Measurements from ENCODE around the gene FASTKD2.

Gene FASTKD2

GRCh38 chr2:206764673-206765241 lies 649 bp upstream of the FASTKD2 start:
- peaks cover 3% of the 10 kb centered on the region for H3K4me1 ChIP-seq (ENCODE audit: control insufficient read depth, insufficient read depth, low read length)
- H3K4me3 ChIP-seq (ENCODE audit: low read length): peak overlapping the region; percentile 72
- H3K27ac ChIP-seq (ENCODE audit: low read depth, low read length): peak overlapping the region; percentile 86
- no peaks in the 10 kb centered on the region for H3K27me3 ChIP-seq (ENCODE audit: control insufficient read depth, insufficient read depth, low read length)
- H3K36me3 ChIP-seq (ENCODE audit: control insufficient read depth, insufficient read depth, low read length): no peaks in the 10 kb centered on the region
- peak overlapping the region; percentile 54 for H3K9ac ChIP-seq (ENCODE audit: low read length)

- Histone ChIP-seq H3K27me3 (ENCODE audit: control insufficient read depth, insufficient read depth, low read length) (no peaks in the 10 kb centered on the region), H3K27ac (ENCODE audit: low read depth, low read length) (peak overlapping the region; percentile 86), H3K9ac (ENCODE audit: low read length) (peak overlapping the region; percentile 79), H3K36me3 (ENCODE audit: control insufficient read depth, insufficient read depth, low read length) (peaks cover 2% of the 10 kb centered on the region), H3K4me3 (ENCODE audit: low read length) (peak overlapping the region; percentile 72), H3K4me1 (ENCODE audit: control insufficient read depth, insufficient read depth, low read length) (peaks cover 3% of the 10 kb centered on the region)
Observed at GRCh38 chr2:206766057-206766930, 888 bp downstream of the FASTKD2 start.

GRCh38 chr2:206774871-206775270 lies 9.5 kb downstream of the FASTKD2 start:
- Histone ChIP-seq H3K27me3 (ENCODE audit: control insufficient read depth, insufficient read depth, low read length) (no peaks in the 10 kb centered on the region), H3K4me3 (ENCODE audit: low read length) (no peak overlapping the region), H3K36me3 (ENCODE audit: control insufficient read depth, insufficient read depth, low read length) (peaks cover 4% of the 10 kb centered on the region), H3K9ac (ENCODE audit: low read length) (no peak overlapping the region), H3K27ac (ENCODE audit: low read depth, low read length) (no peak overlapping the region), H3K4me1 (ENCODE audit: control insufficient read depth, insufficient read depth, low read length) (no peaks in the 10 kb centered on the region)

DNA sequence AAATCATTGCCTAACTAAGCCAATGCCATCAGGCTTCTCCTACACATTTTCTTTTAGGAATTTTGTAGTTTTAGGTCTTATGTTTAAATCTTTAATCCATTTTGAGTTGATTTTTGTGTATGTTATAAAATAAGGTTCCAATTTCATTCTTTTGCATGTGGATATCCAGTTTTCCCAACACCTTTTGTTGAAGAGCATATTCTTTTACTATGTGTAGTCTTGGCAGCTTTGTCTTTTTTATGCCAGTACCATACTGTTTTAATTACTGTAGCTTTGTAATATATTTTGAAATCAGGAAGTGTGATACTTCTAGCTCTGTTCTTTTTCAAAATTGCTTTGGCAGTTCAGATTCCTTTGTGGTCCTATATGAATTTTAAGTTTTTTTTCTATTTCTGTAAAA lies 11.0 kb downstream of the FASTKD2 start:
- Histone ChIP-seq H3K27ac (ENCODE audit: low read depth, low read length) (no peak overlapping the region), H3K36me3 (ENCODE audit: control insufficient read depth, insufficient read depth, low read length) (peaks cover 3% of the 10 kb centered on the region)

GRCh38 chr2:206780671-206781070 lies 15.3 kb downstream of the FASTKD2 start:
- Histone ChIP-seq H3K27ac (ENCODE audit: low read depth, low read length) (no peak overlapping the region), H3K36me3 (ENCODE audit: control insufficient read depth, insufficient read depth, low read length) (peaks cover 11% of the 10 kb centered on the region), H3K4me3 (ENCODE audit: low read length) (no peak overlapping the region), H3K27me3 (ENCODE audit: control insufficient read depth, insufficient read depth, low read length) (no peaks in the 10 kb centered on the region), H3K9ac (ENCODE audit: low read length) (no peak overlapping the region), H3K4me1 (ENCODE audit: control insufficient read depth, insufficient read depth, low read length) (no peaks in the 10 kb centered on the region)

More for the DNA sequence above, 11.0 kb downstream of the FASTKD2 start:
- H3K4me1 ChIP-seq (ENCODE audit: control insufficient read depth, insufficient read depth, low read length): no peaks in the 10 kb centered on the region
- H3K27me3 ChIP-seq (ENCODE audit: control insufficient read depth, insufficient read depth, low read length): no peaks in the 10 kb centered on the region
- no peak overlapping the region for H3K4me3 ChIP-seq (ENCODE audit: low read length)
- H3K9ac ChIP-seq (ENCODE audit: low read length): no peak overlapping the region

DNA sequence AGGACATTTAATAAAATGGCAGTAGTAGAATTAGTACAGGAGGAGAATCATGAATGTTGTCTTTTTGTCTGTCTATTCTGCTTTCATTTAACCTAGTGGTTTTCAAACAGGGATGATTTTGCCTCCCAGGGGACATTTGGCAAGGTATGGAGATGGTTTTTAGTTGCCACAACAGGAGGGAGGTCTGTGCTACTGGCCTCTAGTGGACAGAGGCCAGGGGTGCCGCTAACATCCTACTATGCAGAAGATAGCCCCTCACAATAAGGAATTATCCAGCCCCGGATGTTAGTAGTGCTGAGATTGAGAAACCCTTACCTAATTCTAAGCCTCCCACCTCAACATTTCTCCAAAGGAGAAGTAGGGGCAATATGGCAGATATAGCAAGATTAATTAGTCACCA lies 18.3 kb downstream of the FASTKD2 start:
- Histone ChIP-seq H3K9ac (ENCODE audit: low read length) (no peak overlapping the region), H3K36me3 (ENCODE audit: control insufficient read depth, insufficient read depth, low read length) (peaks cover 22% of the 10 kb centered on the region)

GRCh38 chr2:206784559-206785353 lies 19.4 kb downstream of the FASTKD2 start:
- Histone ChIP-seq H3K27ac (ENCODE audit: low read depth, low read length) (no peak overlapping the region), H3K4me3 (ENCODE audit: low read length) (no peak overlapping the region), H3K36me3 (ENCODE audit: control insufficient read depth, insufficient read depth, low read length) (peaks cover 25% of the 10 kb centered on the region)

More for the DNA sequence above, 18.3 kb downstream of the FASTKD2 start:
- Histone ChIP-seq H3K27ac (ENCODE audit: low read depth, low read length) (no peak overlapping the region), H3K4me1 (ENCODE audit: control insufficient read depth, insufficient read depth, low read length) (no peaks in the 10 kb centered on the region), H3K27me3 (ENCODE audit: control insufficient read depth, insufficient read depth, low read length) (no peaks in the 10 kb centered on the region), H3K4me3 (ENCODE audit: low read length) (no peak overlapping the region)

DNA sequence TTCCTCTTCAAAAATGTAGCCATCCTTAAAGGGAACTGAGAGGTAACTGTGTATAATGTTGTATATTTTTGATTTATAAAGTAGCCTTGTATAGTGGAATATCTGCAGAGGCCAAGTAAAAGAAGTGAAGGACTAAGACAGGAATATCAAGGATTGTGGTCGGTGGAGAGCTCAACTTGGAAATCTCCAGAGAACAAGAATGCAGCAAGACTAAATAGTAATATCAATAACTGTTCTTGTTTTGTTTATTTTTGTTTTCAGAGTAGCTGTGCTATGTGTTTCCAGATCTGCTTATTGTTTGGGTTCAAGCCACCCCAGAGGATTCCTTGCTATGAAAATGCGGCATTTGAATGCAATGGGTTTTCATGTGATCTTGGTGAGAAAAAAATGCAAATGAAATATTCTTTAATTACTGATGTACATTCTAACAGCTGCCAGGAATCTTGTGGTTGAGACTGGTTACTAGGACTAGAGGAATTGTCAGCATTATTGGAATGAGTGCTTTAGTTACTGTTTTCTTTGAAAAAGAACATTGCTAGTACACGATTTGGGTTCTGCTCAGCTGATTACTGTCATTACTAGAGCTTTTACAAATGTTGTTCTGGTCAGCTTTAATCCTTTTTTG lies 25.0 kb downstream of the FASTKD2 start:
- Histone ChIP-seq H3K27me3 (ENCODE audit: control insufficient read depth, insufficient read depth, low read length) (no peaks in the 10 kb centered on the region), H3K4me1 (ENCODE audit: control insufficient read depth, insufficient read depth, low read length) (no peaks in the 10 kb centered on the region), H3K27ac (ENCODE audit: low read depth, low read length) (no peak overlapping the region), H3K36me3 (ENCODE audit: control insufficient read depth, insufficient read depth, low read length) (peaks cover 25% of the 10 kb centered on the region), H3K4me3 (ENCODE audit: low read length) (no peak overlapping the region), H3K9ac (ENCODE audit: low read length) (no peak overlapping the region)

More at GRCh38 chr2:206784559-206785353, 19.4 kb downstream of the FASTKD2 start:
- Histone ChIP-seq H3K9ac (ENCODE audit: low read length) (no peak overlapping the region), H3K4me1 (ENCODE audit: control insufficient read depth, insufficient read depth, low read length) (no peaks in the 10 kb centered on the region), H3K27me3 (ENCODE audit: control insufficient read depth, insufficient read depth, low read length) (no peaks in the 10 kb centered on the region)

GRCh38 chr2:206792645-206793044 lies 27.2 kb downstream of the FASTKD2 start:
- Histone ChIP-seq H3K27ac (ENCODE audit: low read depth, low read length) (no peak overlapping the region), H3K4me1 (ENCODE audit: control insufficient read depth, insufficient read depth, low read length) (no peaks in the 10 kb centered on the region), H3K36me3 (ENCODE audit: control insufficient read depth, insufficient read depth, low read length) (peaks cover 19% of the 10 kb centered on the region), H3K4me3 (ENCODE audit: low read length) (no peak overlapping the region), H3K27me3 (ENCODE audit: control insufficient read depth, insufficient read depth, low read length) (no peaks in the 10 kb centered on the region), H3K9ac (ENCODE audit: low read length) (no peak overlapping the region)

- no peak overlapping the region for H3K4me3 ChIP-seq (ENCODE audit: low read length)
- no peak overlapping the region for H3K27ac ChIP-seq (ENCODE audit: low read depth, low read length)
- H3K4me1 ChIP-seq (ENCODE audit: control insufficient read depth, insufficient read depth, low read length): peaks cover 11% of the 10 kb centered on the region
- H3K27me3 ChIP-seq (ENCODE audit: control insufficient read depth, insufficient read depth, low read length): no peaks in the 10 kb centered on the region
- no peak overlapping the region for H3K9ac ChIP-seq (ENCODE audit: low read length)
- peaks cover 2% of the 10 kb centered on the region for H3K36me3 ChIP-seq (ENCODE audit: control insufficient read depth, insufficient read depth, low read length)
Observed at GRCh38 chr2:206797376-206797775, 32.0 kb downstream of the FASTKD2 start.

GRCh38 chr2:206798000-206798399 lies 32.6 kb downstream of the FASTKD2 start:
- peaks cover 11% of the 10 kb centered on the region for H3K4me1 ChIP-seq (ENCODE audit: control insufficient read depth, insufficient read depth, low read length)
- no peak overlapping the region for H3K27ac ChIP-seq (ENCODE audit: low read depth, low read length)
- H3K4me3 ChIP-seq (ENCODE audit: low read length): no peak overlapping the region
- H3K9ac ChIP-seq (ENCODE audit: low read length): no peak overlapping the region
- H3K27me3 ChIP-seq (ENCODE audit: control insufficient read depth, insufficient read depth, low read length): no peaks in the 10 kb centered on the region
- peaks cover 2% of the 10 kb centered on the region for H3K36me3 ChIP-seq (ENCODE audit: control insufficient read depth, insufficient read depth, low read length)

- Histone ChIP-seq H3K4me3 (ENCODE audit: low read length) (no peak overlapping the region), H3K27me3 (ENCODE audit: control insufficient read depth, insufficient read depth, low read length) (no peaks in the 10 kb centered on the region), H3K9ac (ENCODE audit: low read length) (no peak overlapping the region), H3K4me1 (ENCODE audit: control insufficient read depth, insufficient read depth, low read length) (peaks cover 11% of the 10 kb centered on the region), H3K27ac (ENCODE audit: low read depth, low read length) (no peak overlapping the region), H3K36me3 (ENCODE audit: control insufficient read depth, insufficient read depth, low read length) (no peaks in the 10 kb centered on the region)
Observed at GRCh38 chr2:206799083-206799482, 33.7 kb downstream of the FASTKD2 start.

All from rectal smooth muscle tissue (tissue), 1 donor.